Trophoblast cell (in vitro differentiated cells and primary cell): ENCODE measurements around the gene SDC1.

Experiments used
- DNase-seq, 2 donors: peaks; one replicate each; pipeline ENCODE4 v3.0.0-alpha.2; 2016
- H2AFZ ChIP-seq: 2 replicates; pipeline ENCODE4 v1.6.1; 2013; ENCODE audit warnings: low read length, moderate library complexity, mild to moderate bottlenecking; ENCODE audit not compliant: insufficient read depth, poor library complexity
- H2AK5ac ChIP-seq: 2 replicates; pipeline ENCODE4 v1.6.1; 2013; ENCODE audit warnings: mild to moderate bottlenecking, low read length
- H2BK120ac ChIP-seq: 2 replicates; pipeline ENCODE4 v1.6.1; 2013; ENCODE audit warnings: low read length, mild to moderate bottlenecking, moderate library complexity; ENCODE audit not compliant: insufficient read depth, poor library complexity
- H2BK12ac ChIP-seq: 2 replicates; pipeline ENCODE4 v1.6.1; 2013; ENCODE audit warnings: mild to moderate bottlenecking, low read length, moderate library complexity
- H2BK5ac ChIP-seq: 2 replicates; pipeline ENCODE4 v1.6.1; 2013; ENCODE audit warnings: low read length, low read depth, moderate library complexity, mild to moderate bottlenecking; ENCODE audit not compliant: poor library complexity
- H3K14ac ChIP-seq: 2 replicates; pipeline ENCODE4 v1.6.1; 2013; ENCODE audit warnings: mild to moderate bottlenecking, low read length
- H3K18ac ChIP-seq: 2 replicates; pipeline ENCODE4 v1.6.1; 2013; ENCODE audit warnings: mild to moderate bottlenecking, low read length
- H3K23ac ChIP-seq: 2 replicates; pipeline ENCODE4 v1.6.1; 2013; ENCODE audit warnings: low read length
- H3K27ac ChIP-seq: 2 replicates; pipeline ENCODE4 v1.5.1; 2013; ENCODE audit warnings: low read depth, mild to moderate bottlenecking, inconsistent platforms, low read length, moderate library complexity
- H3K27me3 ChIP-seq: 2 replicates; pipeline ENCODE4 v1.6.1; 2013; ENCODE audit warnings: inconsistent platforms, mild to moderate bottlenecking, low read length, moderate library complexity; ENCODE audit not compliant: insufficient read depth
- H3K36me3 ChIP-seq, 2 experiments: 1 replicate in 1 of 2; 2 replicates in 1 of 2; pipeline ENCODE4 v1.6.1; 2013; ENCODE audit warnings: low read length in 2 of 2, mild to moderate bottlenecking in 2 of 2, moderate library complexity in 1 of 2; ENCODE audit not compliant: insufficient read depth in 2 of 2, control insufficient read depth in 1 of 2
- H3K4ac ChIP-seq: 2 replicates; pipeline ENCODE4 v1.6.1; 2013; ENCODE audit warnings: low read depth, mild to moderate bottlenecking, low read length, moderate library complexity
- H3K4me1 ChIP-seq, 2 experiments: 1 replicate in 1 of 2; 2 replicates in 1 of 2; pipeline ENCODE4 v1.6.1; 2013; ENCODE audit warnings: low read length in 2 of 2, mild to moderate bottlenecking in 2 of 2, moderate library complexity in 1 of 2; ENCODE audit not compliant: insufficient read depth in 2 of 2, control insufficient read depth in 1 of 2
- H3K4me2 ChIP-seq: 2 replicates; pipeline ENCODE4 v1.6.1; 2013; ENCODE audit warnings: inconsistent platforms, mild to moderate bottlenecking, low read length, moderate library complexity
- H3K4me3 ChIP-seq: 2 replicates; pipeline ENCODE4 v1.5.1; 2013; ENCODE audit warnings: mild to moderate bottlenecking, low read depth, low read length, inconsistent platforms
- H3K79me1 ChIP-seq: one replicate; pipeline ENCODE4 v1.6.1; 2013; ENCODE audit warnings: low read length
- H3K79me2 ChIP-seq: 2 replicates; pipeline ENCODE4 v1.6.1; 2013; ENCODE audit warnings: low read length, mild to moderate bottlenecking; ENCODE audit not compliant: control insufficient read depth, insufficient read depth, poor library complexity
- H3K9ac ChIP-seq: 2 replicates; pipeline ENCODE4 v1.6.1; 2013; ENCODE audit warnings: mild to moderate bottlenecking, low read length
- H3K9me3 ChIP-seq: 2 replicates; pipeline ENCODE4 v1.6.1; 2013; ENCODE audit warnings: low read depth, mild to moderate bottlenecking, control low read depth, inconsistent platforms, low read length; ENCODE audit not compliant: insufficient read depth
- H4K12ac ChIP-seq: 2 replicates; pipeline ENCODE4 v1.6.1; 2013; ENCODE audit warnings: low read depth, mild to moderate bottlenecking, low read length, moderate library complexity
- H4K8ac ChIP-seq: 2 replicates; pipeline ENCODE4 v1.6.1; 2013; ENCODE audit warnings: low read depth, mild to moderate bottlenecking, low read length, moderate library complexity
- H4K91ac ChIP-seq: one replicate; pipeline ENCODE4 v1.6.1; 2013; ENCODE audit warnings: low read depth, mild to moderate bottlenecking, low read length, moderate library complexity
- WGBS: extraction: QIAGEN DNeasy Blood & Tissue Kit; methylation state at CpG from one replicate; pipeline ENCODE4 v1.1.7; 2013; ENCODE audit warnings: missing lambda C conversion rate; ENCODE audit not compliant: insufficient read length, insufficient coverage; ENCODE audit errors: extremely low coverage; 5-methylcytosine and 5-hydroxymethylcytosine counted together

SDC1 gene

DNA sequence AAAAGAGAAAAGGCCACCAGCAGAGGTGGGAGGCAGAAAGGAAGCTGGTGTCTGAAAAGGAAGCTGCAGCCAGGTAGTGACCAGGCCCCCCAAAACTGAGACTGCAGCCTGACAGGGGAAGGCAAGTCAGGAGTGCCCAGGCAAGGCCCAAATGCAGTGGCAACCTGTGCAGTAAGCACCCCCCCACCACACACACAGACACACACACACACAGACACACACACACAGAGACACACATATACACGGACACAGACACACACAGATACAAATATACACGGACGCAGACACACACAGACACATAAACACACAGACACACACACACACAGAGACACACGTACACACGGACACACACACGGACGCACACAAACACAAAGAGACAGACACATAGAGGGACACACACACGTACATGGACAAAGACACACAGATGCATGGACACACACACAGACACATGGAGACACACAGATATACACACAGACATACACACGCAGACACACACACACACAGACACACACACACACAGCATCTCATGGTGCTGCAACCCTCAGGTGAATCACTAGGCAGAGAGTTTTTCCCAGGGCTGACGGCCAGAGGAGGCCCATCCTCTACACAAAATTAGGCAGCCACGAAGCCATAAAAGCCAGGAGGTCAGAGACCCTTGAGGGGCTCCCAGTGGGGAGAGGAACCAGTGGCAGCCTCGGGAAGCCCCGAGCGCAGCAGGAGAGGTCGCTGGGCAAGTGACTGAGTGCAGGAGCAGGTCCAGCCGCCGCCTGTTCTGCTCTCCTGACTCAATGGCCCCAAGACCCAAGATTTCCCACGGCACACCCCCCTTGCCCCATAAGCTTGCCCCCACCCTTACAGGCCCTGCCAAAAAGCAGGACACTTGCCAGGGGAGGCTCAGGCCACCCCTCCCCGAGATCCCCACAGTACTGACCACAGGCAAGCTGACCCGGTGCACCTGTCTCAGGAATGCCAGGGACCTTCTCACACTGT, 6.3 kb downstream of the SDC1 start:
- Histone ChIP-seq H2BK120ac (no peak overlapping the region), H3K9ac (no peak overlapping the region), H3K27ac (no peak overlapping the region), H4K12ac (no peak overlapping the region), H3K79me1 (peaks cover 5% of the 10 kb centered on the region), H3K4ac (no peak overlapping the region), H3K36me3 (peaks cover 3 to 14% of the 10 kb centered on the region in 2 experiments), H4K91ac (no peak overlapping the region), H2BK12ac (no peak overlapping the region), H3K4me3 (no peak overlapping the region), H3K18ac (no peak overlapping the region), H3K9me3 (peaks cover 1% of the 10 kb centered on the region), H2AK5ac (no peak overlapping the region), H3K14ac (no peak overlapping the region), H4K8ac (no peak overlapping the region), H3K79me2 (peaks cover 2% of the 10 kb centered on the region), H3K27me3 (peaks cover 10% of the 10 kb centered on the region), H2AFZ (no peak overlapping the region), H3K23ac (no peak overlapping the region), H3K4me2 (no peak overlapping the region), H2BK5ac (no peak overlapping the region), H3K4me1 (peaks cover 5 to 6% of the 10 kb centered on the region in 2 experiments)
- DNase-seq: no peak
- no CpG with 5 or more reads among the region's 20 CpGs for WGBS

DNA sequence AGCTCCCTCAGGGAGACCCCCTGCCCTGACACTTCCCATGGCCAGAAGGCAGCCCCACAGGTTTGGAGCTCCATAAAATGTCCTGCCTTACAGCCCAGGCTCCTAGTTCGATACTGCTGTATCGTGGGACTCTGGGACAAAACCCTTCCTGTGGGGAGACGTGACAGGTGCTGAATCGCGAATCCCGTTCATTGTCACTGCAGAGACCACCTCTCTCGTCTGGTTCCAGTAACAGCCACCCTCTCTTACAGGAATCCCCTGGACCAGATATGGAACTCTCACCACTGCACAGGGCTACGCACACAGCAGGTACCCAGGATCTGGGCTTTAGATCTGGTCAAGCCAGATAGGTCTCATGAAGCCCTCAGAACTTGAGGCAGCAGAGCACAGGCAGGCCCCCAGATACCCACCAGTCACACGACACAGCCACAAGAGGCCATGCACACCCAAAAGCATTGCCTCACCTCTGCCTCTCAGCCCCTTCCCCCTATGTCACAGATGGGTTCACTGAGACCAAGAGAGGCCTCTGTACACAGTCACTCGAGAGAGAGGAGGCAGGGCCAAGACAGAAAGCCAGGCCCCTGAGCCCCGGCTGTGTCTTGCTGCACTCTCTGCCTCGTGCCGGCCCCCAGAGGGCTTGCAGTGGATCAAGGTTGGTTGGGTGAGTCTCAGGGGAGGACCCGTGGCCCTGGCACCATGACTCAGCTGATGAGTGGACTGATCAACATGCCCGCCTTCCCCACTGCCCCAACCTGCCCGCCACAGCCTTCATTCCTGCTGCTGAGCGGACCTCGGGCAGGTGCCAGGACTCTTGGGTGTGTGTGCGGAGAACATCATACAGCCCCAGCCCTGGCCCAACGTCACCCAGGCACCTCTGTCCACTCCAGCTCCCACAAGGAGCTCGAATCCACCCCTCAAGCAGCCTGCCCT, 7.6 kb downstream of the SDC1 start:
- Histone ChIP-seq H3K27ac (no peak overlapping the region), H3K27me3 (no peaks in the 10 kb centered on the region), H3K14ac (no peak overlapping the region), H3K79me1 (peaks cover 12% of the 10 kb centered on the region), H4K8ac (no peak overlapping the region), H2BK12ac (no peak overlapping the region), H3K9ac (no peak overlapping the region), H4K12ac (no peak overlapping the region), H3K4me1 (peaks cover 15% of the 10 kb centered on the region in 2 experiments), H3K4ac (no peak overlapping the region), H3K4me3 (no peak overlapping the region), H3K9me3 (peaks cover 1% of the 10 kb centered on the region), H4K91ac (no peak overlapping the region), H3K36me3 (peaks cover 3 to 14% of the 10 kb centered on the region in 2 experiments), H3K18ac (no peak overlapping the region), H2AFZ (no peak overlapping the region), H3K79me2 (no peaks in the 10 kb centered on the region), H3K4me2 (no peak overlapping the region), H2BK120ac (no peak overlapping the region), H2AK5ac (no peak overlapping the region), H3K23ac (no peak overlapping the region), H2BK5ac (no peak overlapping the region)
- no CpG with 5 or more reads among the region's 21 CpGs for WGBS
- DNase-seq: no peak

DNA sequence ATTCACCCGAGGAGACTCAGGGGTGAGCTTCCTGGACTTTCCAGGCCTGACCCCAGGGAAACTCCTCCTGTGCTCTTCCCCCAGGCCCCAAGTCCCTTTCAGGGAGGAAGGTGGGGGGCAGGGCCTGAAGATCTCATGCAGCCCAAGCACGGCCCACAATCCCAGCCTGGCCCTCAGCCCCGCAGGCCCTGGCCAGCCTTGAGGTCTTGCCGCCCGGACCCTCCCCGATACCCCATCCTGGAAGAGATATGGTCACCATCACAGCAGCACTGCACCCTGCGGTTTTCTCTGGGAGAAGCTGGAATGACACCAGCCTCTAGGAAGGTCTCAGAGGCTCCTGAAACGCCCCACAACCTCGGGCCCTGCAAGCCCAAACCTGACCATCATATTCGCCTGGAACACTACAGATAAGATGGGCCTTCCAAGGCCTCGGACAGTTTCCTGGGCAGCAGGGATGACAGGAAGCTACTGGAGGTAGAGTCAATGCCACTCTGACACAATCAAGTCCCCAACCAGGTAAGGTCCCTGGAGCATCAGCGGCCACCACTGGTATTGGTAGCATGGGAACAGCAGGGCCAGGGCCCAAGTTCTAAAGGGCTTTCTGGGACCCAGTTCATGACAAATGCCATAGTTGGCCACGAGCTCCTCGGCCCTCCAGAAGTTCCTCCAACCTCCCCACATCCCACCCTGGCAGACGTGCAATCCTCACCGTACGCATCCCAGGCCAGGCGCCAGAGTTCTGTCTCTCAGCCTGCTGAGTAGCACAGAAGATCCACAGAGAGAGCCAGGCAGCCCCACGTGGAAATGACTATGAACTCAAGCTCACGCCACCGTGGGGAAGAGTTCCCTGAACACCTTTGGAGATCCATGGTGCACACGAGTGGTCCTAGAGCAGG, 8.6 kb downstream of the SDC1 start:
- peaks cover 19% of the 10 kb centered on the region for H3K79me1 ChIP-seq
- H3K4me1 ChIP-seq: peaks cover 18% of the 10 kb centered on the region in 2 experiments
- no peaks in the 10 kb centered on the region for H3K79me2 ChIP-seq
- DNase-seq: no peak
- no peak overlapping the region for H2AK5ac ChIP-seq
- no peak overlapping the region for H3K4me2 ChIP-seq
- no peak overlapping the region for H3K18ac ChIP-seq
- H3K4me3 ChIP-seq: no peak overlapping the region
- H2BK120ac ChIP-seq: no peak overlapping the region
- no peak overlapping the region for H3K23ac ChIP-seq
- no CpG with 5 or more reads among the region's 22 CpGs for WGBS
- H3K9me3 ChIP-seq: peaks cover 1% of the 10 kb centered on the region
- peaks cover 3 to 15% of the 10 kb centered on the region in 2 experiments for H3K36me3 ChIP-seq
- H4K91ac ChIP-seq: no peak overlapping the region
- no peak overlapping the region for H2AFZ ChIP-seq
- no peak overlapping the region for H2BK12ac ChIP-seq
- no peak overlapping the region for H3K27ac ChIP-seq
- no peak overlapping the region for H2BK5ac ChIP-seq
- no peak overlapping the region for H3K14ac ChIP-seq
- no peak overlapping the region for H4K8ac ChIP-seq
- H4K12ac ChIP-seq: no peak overlapping the region
- no peak overlapping the region for H3K9ac ChIP-seq
- H3K27me3 ChIP-seq: no peaks in the 10 kb centered on the region
- H3K4ac ChIP-seq: no peak overlapping the region
